Heart right ventricle (tissue), 16 donors: Measurements from ENCODE around the gene PRMT7. TPM values are rescaled to one million over a fixed set of nuclear protein-coding genes. Genes with fewer than 3 reads are reported as not detected.
A peak's percentile ranks its signal among the peaks of the same experiment; 100 is the strongest.

Experiments used
- ATAC-seq, 8 donors: fragments of 200-7000 bp; cut with Tn5 transposase; one replicate each; pipeline ENCODE4 v1.9.1; 2020; ENCODE audit warnings: mild to moderate bottlenecking in 8 of 8, moderate library complexity in 8 of 8, moderate number of reproducible peaks in 1 of 8
- DNase-seq, 2 donors: peaks; one replicate each; pipeline ENCODE4 v3.0.0-alpha.2; 2020
- H3K27ac ChIP-seq, 10 donors: fragments of 200-600 bp; sonication (generic) in 2 of 10; one replicate each; pipeline versions ENCODE4 v1.5.0 to v1.8.0; 2020 to 2022; ENCODE audit warnings: mild to moderate bottlenecking in 3 of 10
- H3K27me3 ChIP-seq, 7 donors: fragments of 200-600 bp; one replicate each; pipeline ENCODE4 v1.8.0; 2021 to 2022; ENCODE audit warnings: mild to moderate bottlenecking in 2 of 7
- H3K36me3 ChIP-seq, 9 donors: fragments of 200-600 bp; sonication (generic) in 1 of 9; one replicate each; pipeline versions ENCODE4 v1.5.0 to v1.8.0; 2020 to 2022; ENCODE audit warnings: mild to moderate bottlenecking in 2 of 9
- H3K4me1 ChIP-seq, 9 donors: fragments of 200-600 bp; sonication (generic) in 1 of 9; one replicate each; pipeline versions ENCODE4 v1.5.0 to v1.8.0; 2020 to 2022; ENCODE audit warnings: mild to moderate bottlenecking in 4 of 9
- H3K4me3 ChIP-seq, 10 donors: fragments of 200-600 bp; sonication (generic) in 2 of 10; one replicate each; pipeline versions ENCODE4 v1.5.0 to v1.8.0; 2020 to 2022; ENCODE audit warnings: mild to moderate bottlenecking in 7 of 10, moderate library complexity in 2 of 10
- H3K9me3 ChIP-seq, 11 donors: fragments of 200-600 bp in 10 of 11; sonication (generic) in 2 of 11; one replicate each; pipeline versions ENCODE4 v1.5.0 to v1.8.0; 2013 to 2022; ENCODE audit warnings: mild to moderate bottlenecking in 2 of 11, control low read depth in 1 of 11, moderate library complexity in 1 of 11
- CTCF ChIP-seq, 9 donors: fragments of 200-600 bp; sonication (generic) in 2 of 9; IDR thresholded peaks; one replicate each; pipeline versions ENCODE4 v1.5.0 to v1.8.0; 2021 to 2022; ENCODE audit warnings: antibody characterized with exemption in 9 of 9, mild to moderate bottlenecking in 5 of 9, moderate library complexity in 1 of 9
- WGBS, 2 donors: extraction: QIAGEN DNeasy Blood & Tissue Kit; methylation state at CpG; one replicate each; pipeline ENCODE4 v1.1.7; 2013; ENCODE audit warnings: inconsistent platforms in 1 of 2; 5-methylcytosine and 5-hydroxymethylcytosine counted together
- intact Hi-C, 10 donors: fragments of 100-400 bp; cut with DNase I; formaldehyde crosslinking; loops; one replicate each; pipeline versions ENCODE4 v1.11.1 to v1.14.2; 2022
- polyA plus RNA-seq, 2 donors: library from polyadenylated mRNA; stranded (reverse); fragments of 200-250 nt; gene quantifications; one replicate each; pipeline ENCODE4 v1.2.3, GENCODE V29; 2013
- total RNA-seq, 10 donors: library from RNA; stranded (reverse); fragmentation: NEBNext Ultra II Directional in 3 of 10; extraction: Animal tissue kit (Norgen Biotek cat#: 25700) in 3 of 10; gene quantifications; one replicate each; pipeline versions ENCODE4 v1.2.1 to v1.2.4, GENCODE V29; 2021 to 2023
- donor health status: Arrhythmogenic right ventricular cardiomyopathy.
- donor health status: ischemic (EF 13 %, LVEDD 7.1; RV severe dilation, severe dysfunction).
- donor health status: healthy with polysubstance abuse.
- donor health status: DM: no; HTN: yes; CAD: no.
- donor health status: DM: no; HTN: no; CAD: no.
- donor health status: ischemic (EF 25% LVEDD 6.9; RV normal size, moderate dysfunction).
- donor health status: ischemic (EF 25% LVEDD 5.7; RV mildly dilated, moderate dysfunction).
- donor health status: healthy.
- donor health status: DM: yes; HTN: yes; CAD: no.
- donor health status: Ischemic cardiomyopathy.
- donor health status: ischemic (EF 35%, LVEDD 5.7; RV mildly dilated, moderate dysfunction).
- donor health status: nonischemic (EF 11% LVEDD 7.7; RV severe dilation, severe dysfunction).
- donor health status: DM: yes; HTN: yes; CAD: no.
- donor health status: PGD.
- donor health status: ischemic (EF 29% LVEDD 5.4; RV normal size, mild dysfunction).
- donor health status: nonischemic (EF 23%, LVEDD 6.1; RV moderate dilation, normal function).

PRMT7 gene
- total and polyA plus RNA-seq, 12 donors: 18.1 to 57.8 (median 30.7) TPM

GRCh38 chr16:68331879-68332410 lies 21.1 kb downstream of the PRMT7 start:
- peaks cover 0 to 69% (median 5%) of the 10 kb centered on the region in 9 donors for H3K36me3 ChIP-seq

GRCh38 chr16:68332411-68333121 lies 21.7 kb downstream of the PRMT7 start:
- H3K4me1 ChIP-seq: peaks cover 0 to 33% (median 18%) of the 10 kb centered on the region in 9 donors
- intact Hi-C loops: loop anchor here in 1 of 10 donors (5.0 kb wide), 1 partner anchor 90 kb away; no protein-coding TSS in a partner anchor
- 55 to 60% methylated on average over 7 of the region's 7 CpGs for WGBS, 2 donors
- ATAC-seq (peak; percentile 48 to 75 (median 68)), DNase-seq (peak in 1 of 2 donors; percentile 52)
- no peak for TF ChIP-seq CTCF (IDR thresholded peaks at IDR 0.05)
- H3K36me3 ChIP-seq: peaks cover 0 to 69% (median 10%) of the 10 kb centered on the region in 9 donors
- H3K27me3 ChIP-seq: no peaks in the 10 kb centered on the region
- H3K27ac ChIP-seq: peak overlapping the region in 8 of 10 donors; percentile 17 to 74 (median 50)
- H3K9me3 ChIP-seq: no peaks in the 10 kb centered on the region
- H3K4me3 ChIP-seq: no peak overlapping the region

More at GRCh38 chr16:68331879-68332410, 21.1 kb downstream of the PRMT7 start:
- H3K4me3 ChIP-seq: no peak overlapping the region
- WGBS, 2 donors: 22 to 36% methylated on average over 4 of the region's 4 CpGs
- H3K4me1 ChIP-seq: peaks cover 0 to 33% (median 18%) of the 10 kb centered on the region in 9 donors
- H3K27me3 ChIP-seq: no peaks in the 10 kb centered on the region
- DNase-seq (no peak), ATAC-seq (peak in 1 of 8 donors; percentile 7)
- no peaks in the 10 kb centered on the region for H3K9me3 ChIP-seq
- H3K27ac ChIP-seq: peak overlapping the region in 8 of 10 donors; percentile 17 to 74 (median 50)
- TF ChIP-seq CTCF (IDR thresholded peaks at IDR 0.05): no peak
- intact Hi-C loops: loop anchor here in 1 of 10 donors (5.0 kb wide), 1 partner anchor 90 kb away; no protein-coding TSS in a partner anchor

- intact Hi-C loops: no loop called here
- 92 to 94% methylated on average over 5 of the region's 5 CpGs for WGBS, 2 donors
- Histone ChIP-seq H3K27me3 (no peaks in the 10 kb centered on the region), H3K36me3 (peaks cover 0 to 82% (median 21%) of the 10 kb centered on the region in 9 donors), H3K4me1 (peaks cover 0 to 33% (median 18%) of the 10 kb centered on the region in 9 donors), H3K9me3 (no peaks in the 10 kb centered on the region), H3K4me3 (no peak overlapping the region), H3K27ac (no peak overlapping the region)
- no peak for TF ChIP-seq CTCF (IDR thresholded peaks at IDR 0.05)
- DNase-seq (no peak), ATAC-seq (no peak)
These were observed 24.4 kb downstream of the PRMT7 start for GRCh38 chr16:68335175-68335574.

- H3K4me3 ChIP-seq: no peak overlapping the region
- no peak for ATAC-seq
- WGBS, 2 donors: 93 to 96% methylated on average over 16 of the region's 16 CpGs
- peaks cover 0 to 11% (median 0%) of the 10 kb centered on the region in 9 donors for H3K4me1 ChIP-seq
- peaks cover 0 to 100% (median 44%) of the 10 kb centered on the region in 9 donors for H3K36me3 ChIP-seq
- no peaks in the 10 kb centered on the region for H3K27me3 ChIP-seq
- no peak for TF ChIP-seq CTCF (IDR thresholded peaks at IDR 0.05)
- H3K9me3 ChIP-seq: no peaks in the 10 kb centered on the region
- intact Hi-C loops: no loop called here
- no peak for DNase-seq
- no peak overlapping the region for H3K27ac ChIP-seq
These were observed 27.7 kb downstream of the PRMT7 start for GRCh38 chr16:68338326-68339119.
